ENCODE results near the gene VARS1. TPM values are rescaled to one million over a fixed set of nuclear protein-coding genes. Genes with fewer than 3 reads are reported as not detected.

The VARS1 gene
- total RNA-seq = 40.8 and 104 TPM in 2 replicates

DNA sequence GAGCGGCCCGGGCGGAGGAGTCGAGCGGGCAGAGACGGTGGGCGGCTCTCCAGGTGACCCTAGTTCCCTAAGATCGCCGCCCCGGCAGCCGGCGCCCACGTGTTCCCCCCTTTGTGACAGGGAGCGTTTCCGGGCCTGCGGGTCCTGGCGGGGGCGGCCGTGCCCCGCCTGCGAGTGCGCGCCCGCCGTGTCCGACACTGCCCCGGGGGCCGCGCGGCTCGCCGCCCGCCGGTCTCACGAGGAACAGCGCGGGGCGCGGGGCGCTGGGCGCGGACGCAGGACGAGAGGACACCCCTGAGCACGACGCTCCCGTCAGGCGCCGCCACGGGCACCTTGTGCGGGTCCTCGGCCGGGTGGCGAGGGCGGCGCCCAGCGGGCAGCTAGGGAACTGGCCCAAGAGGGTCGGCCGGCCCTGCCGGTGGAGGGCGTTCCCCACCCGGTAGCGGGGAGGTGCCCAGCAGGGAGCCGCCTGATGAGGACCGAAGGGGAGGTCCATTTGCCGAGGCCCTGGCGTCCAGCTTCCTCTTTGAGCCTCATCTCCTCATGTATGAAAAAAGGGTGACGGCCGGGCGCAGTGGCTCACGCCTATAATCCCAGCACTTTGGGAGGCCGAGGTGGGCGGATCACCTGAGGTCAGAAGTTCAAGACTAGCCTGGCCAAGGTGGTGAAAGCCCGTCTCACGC lies at the start of gene VARS1:
Gene VARS1 (minus strand): TSS at position 137 of the 683 bp plus-strand sequence. CDS start 535 bp downstream, outside the sequence.

DNA sequence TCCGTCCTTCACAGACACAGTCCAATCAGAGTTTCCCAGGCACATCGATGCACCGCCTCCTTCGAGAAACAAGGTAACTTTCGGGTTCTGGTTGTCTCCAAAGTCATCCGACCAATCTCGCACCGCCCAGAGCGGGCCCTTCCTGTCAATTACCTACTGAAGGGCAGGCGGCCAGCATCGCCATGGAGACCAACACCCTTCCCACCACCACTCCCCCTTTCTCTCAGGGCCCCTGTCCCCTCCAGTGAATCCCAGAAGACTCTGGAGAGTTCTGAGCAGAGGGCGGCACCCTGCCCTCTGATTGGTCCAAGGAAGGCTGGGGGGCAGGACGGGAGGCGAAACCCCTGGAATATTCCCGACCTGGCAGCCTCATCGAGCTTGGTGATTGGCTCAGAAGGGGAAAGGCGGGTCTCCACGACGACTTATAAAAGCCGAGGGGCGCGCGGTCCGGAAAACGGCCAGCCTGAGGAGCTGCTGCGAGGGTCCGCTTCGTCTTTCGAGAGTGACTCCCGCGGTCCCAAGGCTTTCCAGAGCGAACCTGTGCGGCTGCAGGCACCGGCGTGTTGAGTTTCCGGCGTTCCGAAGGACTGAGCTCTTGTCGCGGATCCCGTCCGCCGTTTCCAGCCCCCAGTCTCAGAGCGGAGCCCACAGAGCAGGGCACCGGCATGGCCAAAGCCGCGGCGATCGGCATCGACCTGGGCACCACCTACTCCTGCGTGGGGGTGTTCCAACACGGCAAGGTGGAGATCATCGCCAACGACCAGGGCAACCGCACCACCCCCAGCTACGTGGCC lies 31.9 kb upstream of the VARS1 start, which contains the start of gene HSPA1B:
Gene HSPA1B (plus strand): TSS at position 453 of the 794 bp plus-strand sequence. CDS start 213 bp downstream, at position 666.

DNA sequence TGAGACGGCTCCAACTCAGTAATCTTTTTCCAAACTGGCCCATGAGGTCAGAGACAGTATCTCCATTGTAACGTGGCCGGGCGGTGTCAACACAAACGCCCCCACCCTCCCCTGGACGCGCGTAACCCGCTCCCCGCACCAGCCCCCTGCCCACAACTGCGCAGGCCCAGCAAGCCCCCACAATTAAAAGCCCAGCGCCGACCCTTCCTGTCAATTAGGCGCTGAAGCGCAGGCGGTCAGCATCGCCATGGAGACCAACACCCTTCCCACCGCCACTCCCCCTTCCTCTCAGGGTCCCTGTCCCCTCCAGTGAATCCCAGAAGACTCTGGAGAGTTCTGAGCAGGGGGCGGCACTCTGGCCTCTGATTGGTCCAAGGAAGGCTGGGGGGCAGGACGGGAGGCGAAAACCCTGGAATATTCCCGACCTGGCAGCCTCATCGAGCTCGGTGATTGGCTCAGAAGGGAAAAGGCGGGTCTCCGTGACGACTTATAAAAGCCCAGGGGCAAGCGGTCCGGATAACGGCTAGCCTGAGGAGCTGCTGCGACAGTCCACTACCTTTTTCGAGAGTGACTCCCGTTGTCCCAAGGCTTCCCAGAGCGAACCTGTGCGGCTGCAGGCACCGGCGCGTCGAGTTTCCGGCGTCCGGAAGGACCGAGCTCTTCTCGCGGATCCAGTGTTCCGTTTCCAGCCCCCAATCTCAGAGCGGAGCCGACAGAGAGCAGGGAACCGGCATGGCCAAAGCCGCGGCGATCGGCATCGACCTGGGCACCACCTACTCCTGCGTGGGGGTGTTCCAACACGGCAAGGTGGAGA lies 19.7 kb upstream of the VARS1 start, which contains the start of the genes HSPA1A and HSPA1L:
Gene HSPA1A (plus strand): TSS at position 519 of the 814 bp plus-strand sequence. CDS start 214 bp downstream, at position 733.
Gene HSPA1L (minus strand): TSS at position 259 of the 814 bp plus-strand sequence. CDS start 3,311 bp downstream, outside the sequence.

DNA sequence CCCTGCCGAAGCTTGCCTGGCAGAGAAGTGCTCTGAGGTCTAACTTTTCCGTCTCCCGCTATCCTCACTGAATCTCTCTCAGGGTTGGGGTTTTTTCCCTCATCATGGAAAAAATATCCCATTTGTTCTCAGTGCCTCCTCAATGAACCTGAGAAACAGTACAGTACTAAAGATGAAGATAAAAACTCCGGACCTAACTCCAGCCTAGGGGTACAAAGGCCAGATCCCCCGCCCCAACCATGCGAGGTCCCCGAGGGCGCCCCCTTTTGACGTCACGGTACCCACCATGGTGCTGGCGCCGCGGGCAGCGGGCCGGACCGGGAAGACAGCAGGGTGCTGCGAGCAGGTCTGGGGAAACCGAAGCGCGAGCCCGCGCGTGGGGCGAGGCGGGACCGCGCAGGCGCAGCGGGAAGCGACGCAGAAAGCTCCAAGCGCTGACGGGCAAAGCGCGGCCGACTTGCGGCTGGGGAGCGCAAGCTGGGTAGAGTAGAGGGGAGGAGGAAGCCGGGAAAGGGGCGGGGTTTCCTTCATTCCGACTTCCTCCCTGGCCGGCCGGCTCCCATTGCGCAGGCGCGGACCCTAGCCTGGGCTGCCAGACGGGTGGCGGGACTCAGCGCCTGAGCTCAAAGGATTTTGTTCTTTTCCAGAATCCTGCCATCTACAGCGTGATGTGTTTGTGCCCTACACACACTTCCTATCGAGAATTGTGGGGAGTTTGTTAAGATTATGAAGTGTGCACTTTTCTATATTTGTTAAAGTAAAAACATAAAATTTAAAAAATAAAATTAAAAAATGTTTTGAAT lies 11.1 kb upstream of the VARS1 start, which contains the start of gene LSM2:
Gene LSM2 (minus strand): TSS at position 497 of the 803 bp plus-strand sequence. CDS start 209 bp downstream, at position 288.

DNA sequence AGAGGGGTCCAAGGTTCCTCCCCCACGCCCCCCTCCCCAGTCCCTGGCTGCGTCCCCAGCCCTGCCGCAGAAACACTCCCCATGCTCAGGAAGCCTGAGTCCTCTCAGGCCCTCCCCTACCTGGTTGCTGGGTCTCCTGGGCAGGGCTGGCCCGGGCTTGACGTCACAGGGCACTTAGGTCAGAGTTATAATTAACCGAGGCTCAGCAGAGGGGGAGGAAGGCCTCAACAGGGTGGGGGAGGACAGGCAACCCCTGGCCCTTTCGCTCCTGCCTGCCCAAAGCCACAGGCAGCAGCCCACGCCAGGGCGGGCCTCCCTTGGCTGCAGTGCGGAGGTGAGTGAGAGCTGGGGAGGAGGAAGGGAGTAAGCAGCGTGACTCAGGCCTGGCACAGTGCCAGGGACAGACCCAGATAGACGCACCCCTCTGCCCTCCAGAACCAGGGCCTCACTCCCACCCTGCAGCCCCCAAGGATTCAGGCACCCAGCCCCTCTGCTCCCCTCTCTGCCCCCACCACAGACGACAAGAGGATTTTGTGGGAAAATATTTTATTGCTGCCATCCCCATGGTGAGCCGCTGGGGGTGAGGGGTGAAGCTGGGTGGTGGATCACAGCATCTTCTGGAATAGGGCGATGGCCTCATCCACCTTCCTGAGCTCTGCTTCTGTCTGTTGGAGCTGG lies 18.4 kb downstream of the VARS1 start, which contains the start of gene VWA7:
Gene VWA7 (minus strand): TSS at position 340 of the 678 bp plus-strand sequence. CDS start 549 bp downstream, outside the sequence.

DNA sequence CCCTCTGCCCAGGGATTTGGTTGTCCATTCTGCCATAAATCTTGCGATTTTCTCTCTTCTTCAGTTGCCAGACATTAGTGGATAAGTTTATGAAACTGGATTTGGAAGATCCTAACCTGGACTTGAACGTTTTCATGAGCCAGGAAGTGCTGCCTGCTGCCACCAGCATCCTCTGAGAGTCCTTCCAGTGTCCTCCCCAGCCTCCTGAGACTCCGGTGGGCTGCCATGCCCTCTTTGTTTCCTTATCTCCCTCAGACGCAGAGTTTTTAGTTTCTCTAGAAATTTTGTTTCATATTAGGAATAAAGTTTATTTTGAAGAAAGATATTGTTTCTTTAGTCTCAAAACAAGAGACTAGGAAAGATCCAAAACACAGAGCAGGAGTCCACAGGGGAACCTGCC lies 33.2 kb downstream of the VARS1 start, which contains the start of gene SAPCD1:
Gene SAPCD1 (plus strand): TSS at position 301 of the 400 bp plus-strand sequence. CDS start 399 bp downstream, outside the sequence.

Other genes with a start within 250 kb of the VARS1 start
- 0.49 and 0.94 TPM in 2 replicates for gene ATP6V1G2, start 249.1 kb downstream of the VARS1 start, total RNA-seq
- 18.3 and 27.2 TPM in 2 replicates for gene NFKBIL1, start 248.1 kb downstream of the VARS1 start, total RNA-seq
- not detected in 2 replicates for gene LTA, start 223.5 kb downstream of the VARS1 start, total RNA-seq
- gene TNF, start 220.2 kb downstream of the VARS1 start, total RNA-seq = 0.13 TPM in 1 of 2 replicates, not detected in the other
- gene LTB, start 213.3 kb downstream of the VARS1 start, total RNA-seq = 4.9 and 39.7 TPM in 2 replicates
- gene LST1, start 209.5 kb downstream of the VARS1 start, total RNA-seq = 0.32 and 0.57 TPM in 2 replicates
- not detected in 2 replicates for gene NCR3, start 202.7 kb downstream of the VARS1 start, total RNA-seq
- not detected in 2 replicates for gene AIF1, start 180.5 kb downstream of the VARS1 start, total RNA-seq
- 21.0 and 56.6 TPM in 2 replicates for gene PRRC2A, start 175.0 kb downstream of the VARS1 start, total RNA-seq
- gene BAG6, start 143.1 kb downstream of the VARS1 start, total RNA-seq = 83.2 and 204 TPM in 2 replicates
- gene APOM, start 139.9 kb downstream of the VARS1 start, total RNA-seq = 0.16 and 0.25 TPM in 2 replicates
- 18.5 and 21.6 TPM in 2 replicates for gene C6orf47, start 135.0 kb downstream of the VARS1 start, total RNA-seq
- gene GPANK1, start 130.8 kb downstream of the VARS1 start, total RNA-seq = 11.8 and 12.3 TPM in 2 replicates
- 77.5 and 79.2 TPM in 2 replicates for gene CSNK2B, start 129.7 kb downstream of the VARS1 start, total RNA-seq
- gene LY6G5B, start 125.8 kb downstream of the VARS1 start, total RNA-seq = 1.1 and 5.3 TPM in 2 replicates
- 1.8 and 2.1 TPM in 2 replicates for gene LY6G5C, start 114.7 kb downstream of the VARS1 start, total RNA-seq
- gene ABHD16A, start 92.4 kb downstream of the VARS1 start, total RNA-seq = 48.6 and 84.4 TPM in 2 replicates
- not detected in 2 replicates for gene LY6G6F, start 88.9 kb downstream of the VARS1 start, total RNA-seq
- gene LY6G6D, start 80.4 kb downstream of the VARS1 start, total RNA-seq = not detected in 2 replicates
- gene LY6G6C, start 74.0 kb downstream of the VARS1 start, total RNA-seq = not detected in 2 replicates
- not detected in 2 replicates for gene MPIG6B, start 72.4 kb downstream of the VARS1 start, total RNA-seq
- gene DDAH2, start 66.5 kb downstream of the VARS1 start, total RNA-seq = 86.0 and 129 TPM in 2 replicates
- 347 and 730 TPM in 2 replicates for gene CLIC1, start 59.2 kb downstream of the VARS1 start, total RNA-seq
- 4.9 and 5.8 TPM in 2 replicates for gene MSH5, start 55.7 kb downstream of the VARS1 start, total RNA-seq
- gene SAPCD1, start 33.1 kb downstream of the VARS1 start, total RNA-seq = 1.3 and 2.9 TPM in 2 replicates
- gene VWA7, start 18.4 kb downstream of the VARS1 start, total RNA-seq = 0.32 and 0.38 TPM in 2 replicates
- gene LSM2, start 11.2 kb upstream of the VARS1 start, total RNA-seq = 24.1 and 37.2 TPM in 2 replicates
- 0.81 and 1.8 TPM in 2 replicates for gene HSPA1L, start 19.5 kb upstream of the VARS1 start, total RNA-seq
- 98.4 and 221 TPM in 2 replicates for gene HSPA1A, start 19.8 kb upstream of the VARS1 start, total RNA-seq
- gene HSPA1B, start 32.0 kb upstream of the VARS1 start, total RNA-seq = 64.1 and 91.7 TPM in 2 replicates
- 52.0 and 59.4 TPM in 2 replicates for gene NEU1, start 67.1 kb upstream of the VARS1 start, total RNA-seq
- gene SLC44A4, start 83.2 kb upstream of the VARS1 start, total RNA-seq = 0.06 and 0.49 TPM in 2 replicates
- gene EHMT2, start 101.9 kb upstream of the VARS1 start, total RNA-seq = 28.7 and 52.4 TPM in 2 replicates
- 1.1 and 5.7 TPM in 2 replicates for gene ZBTB12, start 106.3 kb upstream of the VARS1 start, total RNA-seq
- gene C2, start 132.0 kb upstream of the VARS1 start, total RNA-seq = not detected in 2 replicates
- 0.97 and 2.5 TPM in 2 replicates for gene CFB, start 150.3 kb upstream of the VARS1 start, total RNA-seq
- 76.4 and 90.9 TPM in 2 replicates for gene NELFE, start 163.2 kb upstream of the VARS1 start, total RNA-seq
- gene SKIC2, start 163.4 kb upstream of the VARS1 start, total RNA-seq = 32.7 and 40.9 TPM in 2 replicates
- 7.3 and 11.4 TPM in 2 replicates for gene DXO, start 176.4 kb upstream of the VARS1 start, total RNA-seq
- gene C4A, start 186.3 kb upstream of the VARS1 start, total RNA-seq = 1.5 and 3.1 TPM in 2 replicates
- gene C4B, start 219.0 kb upstream of the VARS1 start, total RNA-seq = 0.97 and 2.5 TPM in 2 replicates
- gene CYP21A2, start 242.7 kb upstream of the VARS1 start, total RNA-seq = not detected in 2 replicates